Ovary (tissue), 9 donors: ENCODE results near the gene PCYT1A. TPM values are rescaled to one million over a fixed set of nuclear protein-coding genes. Genes with fewer than 3 reads are reported as not detected.

Experiments used
- DNase-seq, 5 donors: peaks; one replicate each; pipeline ENCODE4 v3.0.0-alpha.2; 2019 to 2020
- H3K27ac ChIP-seq, 2 donors: fragments of 200-600 bp; one replicate each; pipeline versions ENCODE4 v1.5.1 to v1.8.0; 2019 to 2022
- H3K27me3 ChIP-seq: fragments of 200-600 bp; one replicate; pipeline ENCODE4 v1.8.0; 2022
- H3K36me3 ChIP-seq: fragments of 200-600 bp; sonication (generic); one replicate; pipeline ENCODE4 v1.5.1; 2019
- H3K4me1 ChIP-seq: one replicate; pipeline ENCODE4 v1.8.1; 2013; ENCODE audit warnings: mild to moderate bottlenecking, moderate library complexity; ENCODE audit not compliant: insufficient read depth
- H3K4me3 ChIP-seq: fragments of 200-600 bp; sonication (generic); one replicate; pipeline ENCODE4 v1.5.1; 2017
- H3K9me3 ChIP-seq, 2 donors: fragments of 200-600 bp in 1 of 2; sonication (generic) in 1 of 2; one replicate each; pipeline versions ENCODE4 v1.5.1 to v1.8.1; 2013 to 2019; ENCODE audit warnings: mild to moderate bottlenecking in 1 of 2, moderate library complexity in 1 of 2
- CTCF ChIP-seq, 3 donors: fragments of 450-650 bp in 2 of 3; fragments of 200-600 bp in 1 of 3; IDR thresholded peaks; one replicate each; pipeline versions ENCODE4 v1.5.1 to v1.8.0; 2016 to 2022; ENCODE audit warnings: antibody characterized with exemption in 3 of 3, mild to moderate bottlenecking in 1 of 3
- EP300 ChIP-seq: sonication (generic); formaldehyde crosslinking; IDR thresholded peaks from one replicate; pipeline ENCODE4 v1.6.1; 2017; ENCODE audit warnings: antibody characterized with exemption
- POLR2A ChIP-seq: fragments of 450-650 bp; IDR thresholded peaks from one replicate; pipeline ENCODE4 v1.6.1; 2017; ENCODE audit warnings: antibody characterized with exemption, mild to moderate bottlenecking, moderate library complexity
- WGBS, 3 donors: extraction: QIAGEN DNeasy Blood & Tissue Kit in 1 of 3; methylation state at CpG; one replicate each; pipeline versions ENCODE4 v1.1.5 to v1.1.7; 2013 to 2017; 5-methylcytosine and 5-hydroxymethylcytosine counted together
- intact Hi-C, 4 donors: fragments of 100-400 bp; cut with DNase I; formaldehyde crosslinking; loops; one replicate each; pipeline versions ENCODE4 v1.11.0 to v1.15.1; 2022 to 2023
- polyA plus RNA-seq, 2 donors: library from polyadenylated mRNA; stranded (reverse); fragments of 200-250 nt in 1 of 2; fragments of 350-450 nt in 1 of 2; fragmentation: Illumina TruSeq in 1 of 2; extraction: RNeasy Lipid Tissue Mini Kit (QIAGEN cat#74804) in 1 of 2; gene quantifications; one replicate each; pipeline ENCODE4 v1.2.3, GENCODE V29; 2013 to 2014
- total RNA-seq, 7 donors: library from RNA; depleted of rRNA in 2 of 7; stranded (reverse); fragments of >200 nt in 2 of 7; fragmentation: NEBNext Ultra II Directional in 3 of 7; extraction: Animal tissue kit (Norgen Biotek cat#: 25700) in 3 of 7; gene quantifications; one replicate each; pipeline versions ENCODE4 v1.1.0 to v1.2.4, GENCODE V29; 2016 to 2023
- donor health status: DM: no; HTN: no; CAD: no; lungs with moderate emphysema.
- donor health status: DM: no; HTN: no; CAD: no.
- donor health status: Bipolar disorder and iron deficiency.
- donor health status: DM: yes; HTN: yes; CAD: no.
- donor health status: DM: no; HTN: no; CAD: no.
- donor health status: DM: yes; HTN: yes; CAD: no.

PCYT1A gene
- total and polyA plus RNA-seq, 9 donors: 16.3 to 58.1 (median 33.7) TPM

GRCh38 chr3:196273655-196274054, 13.9 kb downstream of the PCYT1A start:
- no peaks in the 10 kb centered on the region for H3K36me3 ChIP-seq
- peaks cover 1% of the 10 kb centered on the region for H3K4me1 ChIP-seq
- no peak for DNase-seq
- TF ChIP-seq EP300: no peak
- TF ChIP-seq CTCF (IDR thresholded peaks at IDR 0.05): no peak
- TF ChIP-seq POLR2A: no peak
- no peaks in the 10 kb centered on the region for H3K9me3 ChIP-seq
- H3K4me3 ChIP-seq: no peak overlapping the region
- intact Hi-C loops: no loop called here
- no peaks in the 10 kb centered on the region for H3K27me3 ChIP-seq
- no peak overlapping the region for H3K27ac ChIP-seq
- 93 to 96% (median 95%) methylated on average over 12 of the region's 12 CpGs for WGBS, 3 donors

DNA sequence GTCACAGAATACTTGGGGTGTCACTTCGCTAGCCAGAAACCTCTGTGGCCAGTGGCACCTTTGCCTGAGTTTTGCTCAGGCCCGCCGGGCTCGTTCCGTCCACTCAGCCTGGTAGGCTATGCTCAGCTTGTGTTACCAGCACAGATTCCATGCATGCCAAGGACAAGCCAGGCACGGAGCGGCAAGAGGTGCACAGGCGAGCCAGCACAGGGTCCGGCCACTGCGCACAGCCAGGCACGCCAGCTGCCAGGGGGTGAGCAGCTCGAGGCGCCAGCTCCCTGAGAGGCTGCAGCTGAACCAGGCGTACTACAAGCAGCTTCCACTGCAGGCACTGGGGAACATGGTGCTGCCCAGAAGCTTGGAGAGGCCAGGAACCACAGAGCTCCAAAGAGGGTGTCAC, 14.7 kb downstream of the PCYT1A start:
- 96 to 98% (median 96%) methylated on average over 14 of the region's 14 CpGs for WGBS, 3 donors
- DNase-seq: no peak
- Histone ChIP-seq H3K27me3 (no peaks in the 10 kb centered on the region), H3K9me3 (no peaks in the 10 kb centered on the region), H3K4me3 (no peak overlapping the region), H3K27ac (no peak overlapping the region), H3K4me1 (peaks cover 1% of the 10 kb centered on the region), H3K36me3 (no peaks in the 10 kb centered on the region)
- no peak for TF ChIP-seq CTCF (IDR thresholded peaks at IDR 0.05)
- no peak for TF ChIP-seq EP300
- TF ChIP-seq POLR2A: no peak
- intact Hi-C loops: no loop called here

DNA sequence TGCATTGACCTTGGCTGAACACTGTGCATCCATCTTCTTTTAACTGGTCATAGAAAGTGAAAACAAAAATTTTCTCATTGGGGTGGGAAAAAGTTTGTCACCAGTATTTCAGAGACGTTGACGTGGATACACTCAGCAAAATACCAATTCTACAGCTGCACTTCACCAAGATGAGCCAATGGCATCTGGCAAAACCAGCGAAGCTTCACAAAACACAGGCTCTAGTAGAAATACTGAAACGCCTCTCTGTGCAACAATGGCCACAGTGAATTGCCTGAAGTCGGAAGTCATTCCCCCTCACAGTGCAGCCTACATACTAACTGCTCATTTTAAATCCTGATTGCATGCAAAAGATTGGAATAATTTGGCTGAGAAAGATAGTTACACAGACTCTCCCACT, 17.0 kb downstream of the PCYT1A start:
- H3K9me3 ChIP-seq: no peaks in the 10 kb centered on the region
- no peaks in the 10 kb centered on the region for H3K36me3 ChIP-seq
- TF ChIP-seq EP300: no peak
- TF ChIP-seq CTCF (IDR thresholded peaks at IDR 0.05): no peak
- TF ChIP-seq POLR2A: no peak
- H3K27me3 ChIP-seq: no peaks in the 10 kb centered on the region
- no peak overlapping the region for H3K27ac ChIP-seq
- 91 to 93% (median 93%) methylated on average over 5 of the region's 5 CpGs for WGBS, 3 donors
- H3K4me3 ChIP-seq: no peak overlapping the region
- no peak for DNase-seq
- H3K4me1 ChIP-seq: peaks cover 1% of the 10 kb centered on the region
- intact Hi-C loops: no loop called here

GRCh38 chr3:196268284-196269163, 19.0 kb downstream of the PCYT1A start:
- no peak for DNase-seq
- WGBS, 3 donors: 75 to 85% (median 80%) methylated on average over 9 of the region's 9 CpGs
- intact Hi-C loops: no loop called here
- Histone ChIP-seq H3K36me3 (no peaks in the 10 kb centered on the region), H3K27me3 (no peaks in the 10 kb centered on the region), H3K9me3 (no peaks in the 10 kb centered on the region), H3K4me1 (peaks cover 1% of the 10 kb centered on the region), H3K27ac (no peak overlapping the region), H3K4me3 (no peak overlapping the region)
- no peak for TF ChIP-seq EP300
- TF ChIP-seq CTCF (IDR thresholded peaks at IDR 0.05): no peak
- no peak for TF ChIP-seq POLR2A
